ENCODE data around the gene WNT2.

DNA sequence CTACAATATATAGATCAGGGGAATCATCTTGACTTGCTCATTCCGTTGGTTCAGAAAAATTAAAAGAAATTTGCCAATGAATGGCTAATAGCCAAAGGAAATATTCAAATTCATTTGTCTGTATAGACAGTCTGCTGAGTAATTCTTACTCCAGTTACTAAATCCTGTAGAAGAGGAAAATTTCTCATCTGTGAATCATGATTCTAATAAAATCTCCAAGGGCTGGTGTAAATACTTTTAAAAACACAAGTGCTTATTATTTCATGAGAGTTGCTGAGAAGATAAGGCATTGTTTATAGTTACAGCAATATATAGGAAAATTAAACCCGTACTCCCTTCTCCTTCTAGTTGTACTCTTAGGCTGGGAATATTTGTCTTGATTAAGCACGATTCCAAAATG is 53.0 kb downstream of the WNT2 start:
- TF ChIP-seq ARNT (IDR thresholded peaks at IDR 0.05) (no peak), SP1 (IDR thresholded peaks at IDR 0.05) (no peak), TARDBP (IDR thresholded peaks at IDR 0.05) (no peak), FOXM1 (IDR thresholded peaks at IDR 0.05; ENCODE audit: borderline replicate concordance) (no peak), ZNF384 (IDR thresholded peaks at IDR 0.05) (no peak), NFRKB (IDR thresholded peaks at IDR 0.05) (no peak), ELF4 (IDR thresholded peaks at IDR 0.05) (no peak), BHLHE40 (IDR thresholded peaks at IDR 0.05; ENCODE audit: borderline replicate concordance) (no peak), FOXK2 (IDR thresholded peaks at IDR 0.05) (no peak), L3MBTL2 (conservative IDR thresholded peaks at IDR 0.05) (no peak)

Data from HEK293T (cell line).